Muscle layer of duodenum (tissue), 2 donors: ENCODE results near the gene ZFP92.
"Not testable (repeated sequence)": the region's sequence is repeated elsewhere in the genome, so short reads cannot be mapped to it uniquely, and the experiment has no call there.

Source experiments
- H3K27ac ChIP-seq: one replicate; pipeline ENCODE4 v1.7.0; 2013; ENCODE audit warnings: mild to moderate bottlenecking, low read length
- H3K27me3 ChIP-seq: one replicate; pipeline ENCODE4 v1.7.0; 2013; ENCODE audit warnings: low read depth, mild to moderate bottlenecking, control low read depth, low read length
- H3K36me3 ChIP-seq, 2 donors: one replicate each; pipeline ENCODE4 v1.7.0; 2013; ENCODE audit warnings: low read length in 2 of 2, control low read depth in 1 of 2, mild to moderate bottlenecking in 1 of 2; ENCODE audit not compliant: insufficient read depth in 2 of 2, control insufficient read depth in 1 of 2
- H3K4me1 ChIP-seq, 2 donors: one replicate each; pipeline ENCODE4 v1.7.0; 2013; ENCODE audit warnings: low read length in 2 of 2, mild to moderate bottlenecking in 2 of 2, control low read depth in 1 of 2, moderate library complexity in 1 of 2; ENCODE audit not compliant: insufficient read depth in 2 of 2, control insufficient read depth in 1 of 2
- H3K4me3 ChIP-seq, 2 donors: one replicate each; pipeline ENCODE4 v1.7.0; 2013; ENCODE audit warnings: low read length in 2 of 2, low read depth in 1 of 2, mild to moderate bottlenecking in 1 of 2
- H3K9me3 ChIP-seq, 2 donors: one replicate each; pipeline ENCODE4 v1.7.0; 2013; ENCODE audit warnings: low read length in 2 of 2, control low read depth in 1 of 2, mild to moderate bottlenecking in 1 of 2; ENCODE audit not compliant: control insufficient read depth in 1 of 2
- donor health status: healthy.

The ZFP92 gene

GRCh38 chrX:153401133-153401764 is 10.0 kb upstream of the ZFP92 start, which contains the start of gene PNMA6E:
TSS of gene PNMA6E (minus strand) at chrX:153401350. CDS start at chrX:153398849, 2,501 bp downstream.
- H3K36me3 ChIP-seq: no peaks in the 10 kb centered on the region

GRCh38 chrX:153404333-153404732 is 6.9 kb upstream of the ZFP92 start:
- H3K4me1 ChIP-seq, H3K9me3 ChIP-seq, H3K36me3 ChIP-seq, H3K27ac ChIP-seq, H3K4me3 ChIP-seq, H3K27me3 ChIP-seq: not testable (repeated sequence)

More at GRCh38 chrX:153401133-153401764, 10.0 kb upstream of the ZFP92 start, which contains the start of gene PNMA6E:
- Histone ChIP-seq H3K27ac (no peak within 1 kb of the TSS), H3K4me1 (no peaks in the 10 kb centered on the region), H3K27me3 (no peaks in the 10 kb centered on the region), H3K9me3 (no peaks in the 10 kb centered on the region), H3K4me3 (no peak within 1 kb of the TSS)

- H3K4me3 ChIP-seq: no peak overlapping the region
- no peaks in the 10 kb centered on the region for H3K27me3 ChIP-seq
- H3K36me3 ChIP-seq: no peaks in the 10 kb centered on the region
- no peak overlapping the region for H3K27ac ChIP-seq
- H3K9me3 ChIP-seq: no peaks in the 10 kb centered on the region
- H3K4me1 ChIP-seq: no peaks in the 10 kb centered on the region
Observed at GRCh38 chrX:153405426-153405825, 5.8 kb upstream of the ZFP92 start.

GRCh38 chrX:153406011-153406410 is 5.3 kb upstream of the ZFP92 start:
- H3K27me3 ChIP-seq: no peaks in the 10 kb centered on the region
- no peaks in the 10 kb centered on the region for H3K36me3 ChIP-seq
- no peak overlapping the region for H3K4me3 ChIP-seq
- H3K4me1 ChIP-seq: no peaks in the 10 kb centered on the region
- H3K27ac ChIP-seq: no peak overlapping the region
- H3K9me3 ChIP-seq: no peaks in the 10 kb centered on the region

GRCh38 chrX:153406903-153407302 is 4.4 kb upstream of the ZFP92 start:
- Histone ChIP-seq H3K4me1 (peaks cover 0 to 2% of the 10 kb centered on the region in 2 donors), H3K36me3 (no peaks in the 10 kb centered on the region), H3K4me3 (no peak overlapping the region), H3K27ac (no peak overlapping the region), H3K9me3 (no peaks in the 10 kb centered on the region), H3K27me3 (no peaks in the 10 kb centered on the region)

- Histone ChIP-seq H3K27me3 (no peaks in the 10 kb centered on the region), H3K4me3 (no peak overlapping the region), H3K4me1 (peaks cover 0 to 7% of the 10 kb centered on the region in 2 donors), H3K9me3 (no peaks in the 10 kb centered on the region), H3K27ac (no peak overlapping the region), H3K36me3 (no peaks in the 10 kb centered on the region)
Observed at GRCh38 chrX:153407736-153408135, 3.5 kb upstream of the ZFP92 start.

- Histone ChIP-seq H3K27ac (no peak overlapping the region), H3K9me3 (no peaks in the 10 kb centered on the region), H3K4me1 (peaks cover 0 to 7% of the 10 kb centered on the region in 2 donors), H3K36me3 (no peaks in the 10 kb centered on the region), H3K27me3 (no peaks in the 10 kb centered on the region), H3K4me3 (no peak overlapping the region)
Observed at GRCh38 chrX:153408221-153408721, 3.0 kb upstream of the ZFP92 start.

- Histone ChIP-seq H3K4me3 (no peak overlapping the region), H3K4me1 (peaks cover 0 to 7% of the 10 kb centered on the region in 2 donors), H3K9me3 (no peaks in the 10 kb centered on the region), H3K36me3 (no peaks in the 10 kb centered on the region), H3K27ac (no peak overlapping the region), H3K27me3 (no peaks in the 10 kb centered on the region)
Observed at GRCh38 chrX:153408871-153409351, 2.4 kb upstream of the ZFP92 start.

GRCh38 chrX:153409414-153410101 is 1.7 kb upstream of the ZFP92 start:
- no peak overlapping the region for H3K4me3 ChIP-seq
- H3K9me3 ChIP-seq: no peaks in the 10 kb centered on the region
- H3K27ac ChIP-seq: no peak overlapping the region
- no peaks in the 10 kb centered on the region for H3K36me3 ChIP-seq
- H3K4me1 ChIP-seq: peaks cover 0 to 7% of the 10 kb centered on the region in 2 donors
- H3K27me3 ChIP-seq: no peaks in the 10 kb centered on the region

GRCh38 chrX:153410373-153410772 is 899 bp upstream of the ZFP92 start:
- no peaks in the 10 kb centered on the region for H3K36me3 ChIP-seq
- no peak overlapping the region for H3K4me3 ChIP-seq
- H3K9me3 ChIP-seq: no peaks in the 10 kb centered on the region
- no peaks in the 10 kb centered on the region for H3K27me3 ChIP-seq
- H3K27ac ChIP-seq: no peak overlapping the region
- peaks cover 0 to 7% of the 10 kb centered on the region in 2 donors for H3K4me1 ChIP-seq

- H3K9me3 ChIP-seq: no peaks in the 10 kb centered on the region
- H3K27me3 ChIP-seq: no peaks in the 10 kb centered on the region
- no peak overlapping the region for H3K27ac ChIP-seq
- peaks cover 0 to 7% of the 10 kb centered on the region in 2 donors for H3K4me1 ChIP-seq
- peak overlapping the region; percentile 11 to 61 for H3K4me3 ChIP-seq
- no peaks in the 10 kb centered on the region for H3K36me3 ChIP-seq
Observed at GRCh38 chrX:153410888-153411254, 401 bp upstream of the ZFP92 start.
